Astrocyte (in vitro differentiated cells and primary cell): Measurements from ENCODE around the gene ARCN1. TPM values are rescaled to one million over a fixed set of nuclear protein-coding genes. Genes with fewer than 3 reads are reported as not detected.

Experiments used
- DNase-seq: peaks from one replicate; pipeline ENCODE4 v3.0.0-alpha.2; 2010; ENCODE audit warnings: low read depth
- FAIRE-seq: peaks from 2 replicates; lab custom pipeline; 2011; peaks lifted over from hg19 to GRCh38; lab: Jason Lieb, UNC
- H2AFZ ChIP-seq: 2 replicates; pipeline ENCODE4 v1.6.0; 2012; ENCODE audit warnings: low read depth, low read length, inconsistent platforms
- H3K27ac ChIP-seq: 2 replicates; pipeline ENCODE4 v1.5.1; 2011; ENCODE audit warnings: low read depth, low read length, inconsistent platforms
- H3K27me3 ChIP-seq: 2 replicates; pipeline ENCODE4 v1.6.0; 2011; ENCODE audit warnings: low read length, inconsistent platforms; ENCODE audit not compliant: insufficient read depth
- H3K36me3 ChIP-seq: 2 replicates; pipeline ENCODE4 v1.5.1; 2011; ENCODE audit warnings: low read length, inconsistent platforms; ENCODE audit not compliant: insufficient read depth
- H3K4me1 ChIP-seq: 2 replicates; pipeline ENCODE4 v1.5.1; 2011; ENCODE audit warnings: low read length, inconsistent platforms; ENCODE audit not compliant: insufficient read depth
- H3K4me2 ChIP-seq: 2 replicates; pipeline ENCODE4 v1.6.0; 2012; ENCODE audit warnings: low read length, inconsistent platforms
- H3K4me3 ChIP-seq: 2 replicates; pipeline ENCODE4 v1.5.1; 2011; ENCODE audit warnings: low read depth, mild to moderate bottlenecking, low read length, inconsistent platforms; ENCODE audit not compliant: insufficient read depth
- H3K79me2 ChIP-seq: 2 replicates; pipeline ENCODE4 v1.6.0; 2012; ENCODE audit warnings: mild to moderate bottlenecking, low read length, inconsistent platforms; ENCODE audit not compliant: insufficient read depth
- H3K9ac ChIP-seq: 2 replicates; pipeline ENCODE4 v1.6.0; 2012; ENCODE audit warnings: mild to moderate bottlenecking, low read length, inconsistent platforms
- H3K9me3 ChIP-seq: 2 replicates; pipeline ENCODE4 v1.5.1; 2012; ENCODE audit warnings: low read depth, mild to moderate bottlenecking, low read length, inconsistent platforms; ENCODE audit not compliant: insufficient read depth
- H4K20me1 ChIP-seq: 2 replicates; pipeline ENCODE4 v1.6.0; 2012; ENCODE audit warnings: low read length, inconsistent platforms; ENCODE audit not compliant: insufficient read depth
- H3K27ac Mint-ChIP-seq: one replicate; pipeline ENCODE4 v1.8.0; 2021; ENCODE audit warnings: mild to moderate bottlenecking, mixed read lengths; ENCODE audit not compliant: unreplicated experiment
- H3K27me3 Mint-ChIP-seq: one replicate; pipeline ENCODE4 v1.8.0; 2021; ENCODE audit warnings: low read depth, mixed read lengths; ENCODE audit not compliant: unreplicated experiment
- H3K36me3 Mint-ChIP-seq: one replicate; pipeline ENCODE4 v1.8.0; 2021; ENCODE audit warnings: low read depth, mixed read lengths; ENCODE audit not compliant: unreplicated experiment
- H3K4me1 Mint-ChIP-seq: one replicate; pipeline ENCODE4 v1.8.0; 2021; ENCODE audit warnings: low read depth, mixed read lengths; ENCODE audit not compliant: unreplicated experiment
- H3K4me3 Mint-ChIP-seq: one replicate; pipeline ENCODE4 v1.8.0; 2021; ENCODE audit warnings: mild to moderate bottlenecking, moderate library complexity, mixed read lengths; ENCODE audit not compliant: unreplicated experiment
- H3K9me3 Mint-ChIP-seq: one replicate; pipeline ENCODE4 v1.8.0; 2021; ENCODE audit warnings: mild to moderate bottlenecking, mixed read lengths; ENCODE audit not compliant: unreplicated experiment
- EZH2 ChIP-seq: IDR thresholded peaks from 2 replicates; pipeline ENCODE4 v1.6.1; 2012; ENCODE audit warnings: mild to moderate bottlenecking, low read length, inconsistent platforms; ENCODE audit not compliant: insufficient read depth
- total RNA-seq: library from RNA; stranded (reverse); gene quantifications from 2 replicates; pipeline ENCODE4 v1.2.1, GENCODE V29; 2021
- TF ChIP-seq, protein P1 (sequence below): IDR thresholded peaks from 2 replicates; pipeline ENCODE4 v1.5.1; 2011; ENCODE audit warnings: low read depth, mild to moderate bottlenecking, inconsistent platforms, low read length, moderate library complexity; ENCODE audit not compliant: insufficient read depth

The ARCN1 gene
- total RNA-seq, 1 donor from 2014 or later: 255 TPM

DNA sequence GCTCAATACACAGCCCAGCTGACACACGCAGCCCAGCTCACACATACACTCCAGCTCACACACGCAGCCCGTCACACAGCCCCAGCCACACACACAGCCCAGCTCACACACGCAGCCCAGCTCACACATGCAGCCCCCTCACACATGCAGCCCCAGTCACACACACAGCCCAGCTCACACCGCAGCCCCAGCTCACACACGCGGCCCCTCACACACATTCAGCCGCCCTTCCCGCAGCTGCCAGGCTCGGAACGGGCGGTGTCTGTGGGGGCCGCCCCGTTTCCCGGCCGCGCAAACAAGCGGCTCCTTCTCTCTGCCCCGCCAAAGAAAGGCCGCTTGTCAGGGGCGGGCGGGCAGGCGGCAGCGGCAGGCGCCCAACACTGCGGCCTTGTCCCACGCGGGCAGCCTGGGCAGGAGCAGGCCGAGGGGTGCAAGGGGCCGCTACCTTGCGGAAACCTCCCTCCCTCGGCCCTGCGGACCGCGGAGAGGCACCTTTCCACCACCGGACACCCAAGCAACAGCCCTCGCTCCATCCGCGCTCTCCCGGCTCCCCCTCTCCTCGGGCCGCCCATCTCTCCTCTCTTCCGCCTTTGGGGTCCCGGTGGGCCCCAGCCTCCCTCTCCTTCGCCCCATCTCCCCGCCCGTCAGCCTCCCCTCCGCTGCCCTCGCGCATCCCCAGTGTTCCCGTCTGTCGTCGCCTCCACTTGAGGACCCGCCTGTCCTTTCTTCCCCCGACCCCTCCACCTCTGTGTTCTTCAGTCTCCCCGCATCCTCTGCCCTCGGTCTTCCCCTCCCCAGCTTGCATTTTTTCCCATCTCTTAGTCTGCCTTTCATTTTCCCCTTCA is 37.4 kb downstream of the ARCN1 start:
- TF ChIP-seq, protein P1, sequence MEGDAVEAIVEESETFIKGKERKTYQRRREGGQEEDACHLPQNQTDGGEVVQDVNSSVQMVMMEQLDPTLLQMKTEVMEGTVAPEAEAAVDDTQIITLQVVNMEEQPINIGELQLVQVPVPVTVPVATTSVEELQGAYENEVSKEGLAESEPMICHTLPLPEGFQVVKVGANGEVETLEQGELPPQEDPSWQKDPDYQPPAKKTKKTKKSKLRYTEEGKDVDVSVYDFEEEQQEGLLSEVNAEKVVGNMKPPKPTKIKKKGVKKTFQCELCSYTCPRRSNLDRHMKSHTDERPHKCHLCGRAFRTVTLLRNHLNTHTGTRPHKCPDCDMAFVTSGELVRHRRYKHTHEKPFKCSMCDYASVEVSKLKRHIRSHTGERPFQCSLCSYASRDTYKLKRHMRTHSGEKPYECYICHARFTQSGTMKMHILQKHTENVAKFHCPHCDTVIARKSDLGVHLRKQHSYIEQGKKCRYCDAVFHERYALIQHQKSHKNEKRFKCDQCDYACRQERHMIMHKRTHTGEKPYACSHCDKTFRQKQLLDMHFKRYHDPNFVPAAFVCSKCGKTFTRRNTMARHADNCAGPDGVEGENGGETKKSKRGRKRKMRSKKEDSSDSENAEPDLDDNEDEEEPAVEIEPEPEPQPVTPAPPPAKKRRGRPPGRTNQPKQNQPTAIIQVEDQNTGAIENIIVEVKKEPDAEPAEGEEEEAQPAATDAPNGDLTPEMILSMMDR: no peak
- no peak for TF ChIP-seq EZH2
- Mint-ChIP-seq H3K4me1 (peaks cover 54% of the 10 kb centered on the region), H3K27me3 (no peaks in the 10 kb centered on the region), H3K9me3 (no peaks in the 10 kb centered on the region), H3K36me3 (peaks cover 3% of the 10 kb centered on the region), H3K27ac (peak overlapping the region; percentile 90), H3K4me3 (peak overlapping the region; percentile 91)
- peaks cover 63% of the 10 kb centered on the region for H3K4me1 ChIP-seq
- no peaks in the 10 kb centered on the region for H3K9me3 ChIP-seq
- peaks cover 2% of the 10 kb centered on the region for H3K36me3 ChIP-seq
- peaks cover 16% of the 10 kb centered on the region for H4K20me1 ChIP-seq
- peak; percentile 21 for DNase-seq
- H3K79me2 ChIP-seq: peaks cover 59% of the 10 kb centered on the region
- H3K27me3 ChIP-seq: no peaks in the 10 kb centered on the region
- no peak for FAIRE-seq
- H2AFZ ChIP-seq: peak overlapping the region; percentile 29
- H3K4me2 ChIP-seq: peak overlapping the region; percentile 94
- H3K27ac ChIP-seq: peak overlapping the region; percentile 93
- peak overlapping the region; percentile 97 for H3K9ac ChIP-seq
- H3K4me3 ChIP-seq: peak overlapping the region; percentile 77

DNA sequence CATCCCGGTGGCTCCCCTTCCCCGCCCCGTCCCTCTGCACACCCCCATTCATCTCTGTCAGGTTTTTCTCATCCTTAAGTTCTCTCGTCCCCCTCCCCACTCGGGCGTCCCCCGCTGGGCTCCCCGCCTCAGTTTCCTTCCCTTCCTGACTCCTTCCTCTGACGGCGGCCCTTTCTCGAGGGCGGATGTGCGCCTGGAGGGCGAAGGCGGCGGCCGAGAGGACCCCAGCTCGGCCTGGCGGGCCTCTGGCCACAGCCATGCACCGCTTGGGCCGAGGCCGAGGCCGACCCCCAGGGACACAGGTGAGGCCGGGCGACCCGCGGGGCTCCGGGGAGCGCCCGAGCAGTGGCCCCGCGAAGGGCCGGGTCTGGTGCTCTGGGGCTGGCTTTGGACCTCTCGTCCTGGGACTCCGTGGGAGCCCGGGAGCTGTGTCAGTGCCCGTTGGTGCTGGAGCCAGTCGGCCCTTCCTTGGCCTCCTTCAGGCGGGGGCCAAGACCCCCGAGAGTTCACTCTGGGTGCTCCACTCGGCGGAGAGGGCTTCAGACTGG is 38.1 kb downstream of the ARCN1 start:
- FAIRE-seq (no peak), DNase-seq (no peak)
- Mint-ChIP-seq H3K36me3 (peaks cover 6% of the 10 kb centered on the region), H3K4me1 (peaks cover 53% of the 10 kb centered on the region), H3K9me3 (no peaks in the 10 kb centered on the region), H3K27me3 (no peaks in the 10 kb centered on the region), H3K4me3 (peak overlapping the region; percentile 91), H3K27ac (peak overlapping the region; percentile 81)
- Histone ChIP-seq H2AFZ (no peak overlapping the region), H3K9me3 (no peaks in the 10 kb centered on the region), H3K36me3 (peaks cover 5% of the 10 kb centered on the region), H3K9ac (peak overlapping the region; percentile 97), H3K4me3 (peak overlapping the region; percentile 37), H3K27ac (peak overlapping the region; percentile 19), H3K4me2 (peak overlapping the region; percentile 94), H3K79me2 (peaks cover 60% of the 10 kb centered on the region), H3K4me1 (peaks cover 57% of the 10 kb centered on the region), H3K27me3 (no peaks in the 10 kb centered on the region), H4K20me1 (peaks cover 16% of the 10 kb centered on the region)
- TF ChIP-seq, protein P1: no peak
- TF ChIP-seq EZH2: no peak
